Endometrium (tissue), 2 donors: Measurements from ENCODE around the gene GDI2.

ENCODE experiments used
- FAIRE-seq: peaks from 2 replicates; lab custom pipeline; 2012; peaks lifted over from hg19 to GRCh38; lab: Jason Lieb, UNC
- donor health status: control.
- donor health status: control.

The GDI2 gene

GRCh38 chr10:5742116-5742515, 71.1 kb downstream of the GDI2 start:
- FAIRE-seq: no peak

GRCh38 chr10:5741276-5741675, 72.0 kb downstream of the GDI2 start:
- no peak for FAIRE-seq

- no peak for FAIRE-seq
Observed at GRCh38 chr10:5738427-5738826, 74.8 kb downstream of the GDI2 start.

GRCh38 chr10:5737352-5737751, 75.9 kb downstream of the GDI2 start:
- no peak for FAIRE-seq

- no peak for FAIRE-seq
Observed at GRCh38 chr10:5736591-5736990, 76.6 kb downstream of the GDI2 start.

GRCh38 chr10:5735119-5735518, 78.1 kb downstream of the GDI2 start:
- FAIRE-seq: no peak

- no peak for FAIRE-seq
Observed at GRCh38 chr10:5732141-5732540, 81.1 kb downstream of the GDI2 start.

- FAIRE-seq: no peak
Observed at GRCh38 chr10:5731559-5731958, 81.7 kb downstream of the GDI2 start.

GRCh38 chr10:5730766-5731165, 82.5 kb downstream of the GDI2 start:
- FAIRE-seq: no peak

- no peak for FAIRE-seq
Observed at GRCh38 chr10:5723692-5724091, 89.5 kb downstream of the GDI2 start.

GRCh38 chr10:5720182-5720581, 93.1 kb downstream of the GDI2 start:
- FAIRE-seq: no peak

GRCh38 chr10:5719546-5719945, 93.7 kb downstream of the GDI2 start:
- FAIRE-seq: no peak
